Islet precursor cell (in vitro differentiated cells): ENCODE results near the gene CCDC47.

Experiments
- DNase-seq: peaks from one replicate; pipeline ENCODE4 v3.0.0-alpha.2; 2018

Gene CCDC47

DNA sequence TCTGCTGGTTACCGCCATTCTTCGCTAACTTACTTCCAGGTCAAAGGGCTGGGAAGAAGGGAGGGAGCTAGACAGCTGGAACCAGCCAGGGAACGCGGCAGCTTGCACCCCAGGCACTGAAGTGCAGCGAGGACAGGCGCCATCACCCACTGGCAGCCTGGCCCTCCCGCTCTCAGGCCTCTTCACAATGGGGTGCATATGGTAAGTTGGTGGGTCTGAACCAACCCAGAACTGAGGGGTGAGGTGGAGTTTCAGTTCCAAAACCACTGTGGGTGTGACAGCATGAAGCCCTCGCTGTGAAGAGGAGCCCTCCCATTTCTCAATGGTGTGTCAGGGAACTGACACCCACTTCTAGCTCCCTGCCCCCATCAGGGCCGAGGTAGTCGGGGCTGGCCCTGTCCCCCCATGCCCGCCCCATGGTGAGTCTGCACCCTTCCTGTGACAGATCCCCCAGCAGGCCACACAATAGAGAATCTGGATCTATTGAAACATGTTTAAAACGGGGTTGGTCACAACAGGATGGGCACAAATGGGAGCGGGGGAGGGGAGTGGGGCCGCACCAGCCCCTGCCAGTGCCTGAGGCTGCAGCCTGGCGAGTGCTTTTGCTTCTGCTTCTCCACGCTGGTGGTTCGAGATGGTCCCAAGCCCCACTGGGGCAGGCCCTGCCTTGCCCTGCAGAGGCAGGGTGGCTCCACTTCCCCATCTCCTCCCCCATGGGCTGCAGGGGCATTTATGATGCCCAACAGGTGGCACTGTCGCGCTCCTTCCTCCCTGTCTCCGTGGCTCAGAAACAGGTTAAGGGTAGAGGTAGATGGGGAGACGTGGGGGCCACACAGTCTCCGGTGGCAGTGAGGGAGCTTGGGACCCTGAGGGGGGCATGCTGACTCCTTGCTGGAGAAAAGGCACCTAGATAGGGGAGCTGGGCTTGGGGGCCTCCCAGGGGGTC, 75.8 kb downstream of the CCDC47 start:
- peak; percentile 79 for DNase-seq

DNA sequence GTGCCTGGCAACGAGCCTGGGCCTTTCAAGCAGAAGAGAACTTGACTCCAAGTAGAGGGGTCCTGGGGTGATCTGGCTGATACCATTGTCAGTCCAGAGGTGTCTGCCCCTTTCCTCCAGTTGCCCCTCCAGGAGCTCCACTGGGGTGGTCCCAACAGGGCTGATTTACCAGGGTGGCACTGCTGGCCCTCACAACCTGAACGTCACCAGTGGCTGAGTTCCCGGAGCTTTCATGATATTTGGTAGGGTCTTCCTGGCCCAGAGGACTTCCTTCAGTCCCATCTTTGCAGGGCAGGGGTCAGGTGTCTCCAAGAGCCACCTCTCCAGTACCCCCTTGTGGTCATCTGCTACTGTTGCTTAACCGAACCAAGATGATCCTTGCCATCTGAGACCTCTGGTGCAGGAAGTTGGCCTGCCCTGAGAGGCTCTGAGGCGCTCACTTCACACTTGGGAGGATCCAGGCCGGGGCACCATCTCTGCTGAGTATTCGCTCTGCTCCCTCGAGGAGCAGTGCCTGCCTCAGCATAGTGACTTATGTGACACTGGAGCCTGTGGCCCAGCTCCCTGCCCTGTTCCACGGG, 76.9 kb downstream of the CCDC47 start:
- DNase-seq: peak; percentile 86

DNA sequence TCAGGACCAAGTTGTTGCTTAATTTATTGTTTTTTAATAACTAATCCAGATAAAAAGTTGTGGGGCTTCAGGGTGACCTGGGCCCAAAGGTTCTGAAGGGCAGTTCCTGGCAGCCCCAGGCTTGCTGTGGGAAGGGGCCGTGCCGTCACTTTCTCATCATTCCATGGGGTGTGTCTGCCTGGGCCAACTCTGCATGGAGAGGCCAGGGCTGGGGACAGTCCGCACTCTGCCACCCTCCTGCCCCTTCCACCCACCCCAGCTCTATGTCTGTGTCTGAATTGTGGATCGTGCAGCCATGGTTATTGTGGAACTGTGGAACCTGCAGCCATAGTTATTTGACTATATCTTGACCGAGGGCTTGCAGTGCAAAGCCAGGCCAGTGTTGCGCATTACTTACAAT, 77.5 kb downstream of the CCDC47 start:
- no peak for DNase-seq
